C4-2B (cell line): Measurements from ENCODE around the gene TMX4.

Experiments used
- CTCF ChIP-seq: fragments of 450-650 bp; conservative IDR thresholded peaks from 2 replicates; pipeline ENCODE4 v1.5.1; 2017; ENCODE audit warnings: mild to moderate bottlenecking
- ZFX ChIP-seq: fragments of 450-650 bp; IDR thresholded peaks from 2 replicates; pipeline ENCODE4 v1.6.1; 2017

- TF ChIP-seq CTCF, result no peak
- no peak for TF ChIP-seq ZFX
Observed at GRCh38 chr20:8036771-8037170, 17.2 kb upstream of the TMX4 start.
